GM10266 (cell line): ENCODE results near the gene HSD17B8.

Source experiments
- DNase-seq: peaks from one replicate; pipeline ENCODE4 v3.0.0; 2012; ENCODE audit errors: extremely low spot score
- CTCF ChIP-seq: IDR thresholded peaks from 2 replicates; pipeline ENCODE4 v1.5.1; 2012; ENCODE audit warnings: mild to moderate bottlenecking, low read depth; ENCODE audit not compliant: control insufficient read depth, insufficient read depth; ENCODE audit errors: missing control alignments

HSD17B8 gene

GRCh38 chr6:33172688-33173534, 31.5 kb upstream of the HSD17B8 start:
- peak; percentile 66 for DNase-seq
- peak; percentile 73 for TF ChIP-seq CTCF

GRCh38 chr6:33173535-33174180, 30.8 kb upstream of the HSD17B8 start:
- no peak for TF ChIP-seq CTCF
- DNase-seq: no peak

GRCh38 chr6:33174784-33175183, 29.7 kb upstream of the HSD17B8 start:
- no peak for DNase-seq
- no peak for TF ChIP-seq CTCF

GRCh38 chr6:33175436-33176069, 28.9 kb upstream of the HSD17B8 start:
- no peak for DNase-seq
- no peak for TF ChIP-seq CTCF

GRCh38 chr6:33176906-33177305, 27.5 kb upstream of the HSD17B8 start:
- DNase-seq: no peak
- TF ChIP-seq CTCF: no peak

GRCh38 chr6:33177552-33178446, 26.7 kb upstream of the HSD17B8 start:
- no peak for DNase-seq

More at GRCh38 chr6:33177552-33178446, 26.7 kb upstream of the HSD17B8 start:
- TF ChIP-seq CTCF: no peak
